Breast epithelium (tissue), 4 donors: ENCODE data around the gene CADPS2. TPM values are rescaled to one million over a fixed set of nuclear protein-coding genes. Genes with fewer than 3 reads are reported as not detected.
A peak's percentile ranks its signal among the peaks of the same experiment; 100 is the strongest.
"Not testable (repeated sequence)": the region's sequence is repeated elsewhere in the genome, so short reads cannot be mapped to it uniquely, and the experiment has no call there.

ENCODE experiments used
- DNase-seq, 2 donors: peaks; one replicate each; pipeline ENCODE4 v3.0.0-alpha.2; 2019; ENCODE audit warnings: low spot score in 2 of 2
- H3K27ac ChIP-seq, 2 donors: fragments of 200-600 bp; sonication (generic) in 1 of 2; one replicate each; pipeline ENCODE4 v1.5.1; 2016 to 2019; ENCODE audit warnings: mild to moderate bottlenecking in 1 of 2
- H3K27me3 ChIP-seq, 2 donors: fragments of 200-600 bp; sonication (generic) in 1 of 2; one replicate each; pipeline versions ENCODE4 v1.5.1 to v1.6.0; 2017 to 2019; ENCODE audit warnings: control low read depth in 1 of 2, mild to moderate bottlenecking in 1 of 2
- H3K36me3 ChIP-seq: fragments of 200-600 bp; one replicate; pipeline ENCODE4 v1.5.1; 2019
- H3K4me1 ChIP-seq, 2 donors: fragments of 200-600 bp; sonication (generic); one replicate each; pipeline ENCODE4 v1.5.1; 2016 to 2019; ENCODE audit warnings: control low read depth in 1 of 2
- H3K4me3 ChIP-seq, 3 donors: fragments of 200-600 bp; sonication (generic); 1 replicate in 2 of 3; 2 replicates in 1 of 3; pipeline ENCODE4 v1.5.1; 2016 to 2019; ENCODE audit warnings: mild to moderate bottlenecking in 3 of 3, moderate library complexity in 2 of 3
- H3K9me3 ChIP-seq, 2 donors: fragments of 200-600 bp; sonication (generic) in 1 of 2; one replicate each; pipeline ENCODE4 v1.5.1; 2016 to 2019; ENCODE audit warnings: control low read depth in 1 of 2
- CTCF ChIP-seq, 3 donors: fragments of 450-650 bp; IDR thresholded peaks; one replicate each; pipeline ENCODE4 v1.5.1; 2016 to 2017; ENCODE audit warnings: antibody characterized with exemption in 3 of 3, mild to moderate bottlenecking in 3 of 3, moderate library complexity in 3 of 3
- POLR2A ChIP-seq: fragments of 450-650 bp; IDR thresholded peaks from one replicate; pipeline ENCODE4 v1.6.1; 2016; ENCODE audit warnings: antibody characterized with exemption, mild to moderate bottlenecking, moderate library complexity
- POLR2AphosphoS5 ChIP-seq, 3 donors: sonication (generic); formaldehyde crosslinking; IDR thresholded peaks; one replicate each; pipeline ENCODE4 v1.6.1; 2017; ENCODE audit warnings: antibody characterized with exemption in 3 of 3
- intact Hi-C: fragments of 100-400 bp; cut with DNase I; formaldehyde crosslinking; loops from one replicate; pipeline ENCODE4 v1.15.1; 2023; ENCODE audit warnings: low total_unique reads
- total RNA-seq, 3 donors: library from RNA; depleted of rRNA; stranded (reverse); fragments of >200 nt; gene quantifications; one replicate each; pipeline ENCODE4 v1.1.0, GENCODE V29; 2016

CADPS2 gene
- total RNA-seq, 3 donors from 2014 or later = 12.3 to 67.5 (median 66.5) TPM

- no peak for DNase-seq
- TF ChIP-seq POLR2A (no peak), CTCF (IDR thresholded peaks at IDR 0.05) (no peak), POLR2AphosphoS5 (IDR thresholded peaks at IDR 0.05) (no peak)
- no peaks in the 10 kb centered on the region for H3K9me3 ChIP-seq
- no peak overlapping the region for H3K4me3 ChIP-seq
- peak overlapping the region; percentile 33 to 38 for H3K27ac ChIP-seq
- no peaks in the 10 kb centered on the region for H3K36me3 ChIP-seq
- no peaks in the 10 kb centered on the region for H3K27me3 ChIP-seq
- intact Hi-C loops = no loop called here
- peaks cover 0 to 2% of the 10 kb centered on the region in 2 donors for H3K4me1 ChIP-seq
Measured at GRCh38 chr7:122679813-122680212, 206.4 kb downstream of the CADPS2 start.

- intact Hi-C loops, H3K27me3 ChIP-seq: not testable (repeated sequence)
Measured at GRCh38 chr7:122679269-122679709, 207.0 kb downstream of the CADPS2 start.

GRCh38 chr7:122677149-122677548 is 209.1 kb downstream of the CADPS2 start:
- H3K4me1 ChIP-seq = peaks cover 0 to 5% of the 10 kb centered on the region in 2 donors
- TF ChIP-seq POLR2A (no peak), POLR2AphosphoS5 (IDR thresholded peaks at IDR 0.05) (no peak), CTCF (IDR thresholded peaks at IDR 0.05) (no peak)
- no peak for DNase-seq
- H3K4me3 ChIP-seq = no peak overlapping the region
- no peaks in the 10 kb centered on the region for H3K27me3 ChIP-seq
- no peaks in the 10 kb centered on the region for H3K36me3 ChIP-seq
- H3K27ac ChIP-seq = no peak overlapping the region
- intact Hi-C loops = no loop called here
- H3K9me3 ChIP-seq = no peaks in the 10 kb centered on the region

More at GRCh38 chr7:122679269-122679709, 207.0 kb downstream of the CADPS2 start:
- TF ChIP-seq POLR2AphosphoS5 (IDR thresholded peaks at IDR 0.05) = peak in 1 of 3 donors; percentile 30
- peak; percentile 56 to 60 for DNase-seq
- H3K27ac ChIP-seq = peak overlapping the region; percentile 33 to 38
- not testable (repeated sequence) for H3K36me3 ChIP-seq, H3K4me1 ChIP-seq, H3K9me3 ChIP-seq, H3K4me3 ChIP-seq

- Histone ChIP-seq H3K36me3 (no peaks in the 10 kb centered on the region), H3K4me1 (peaks cover 0 to 5% of the 10 kb centered on the region in 2 donors), H3K4me3 (no peak overlapping the region), H3K27ac (no peak overlapping the region), H3K9me3 (no peaks in the 10 kb centered on the region), H3K27me3 (no peaks in the 10 kb centered on the region)
- DNase-seq = no peak
- intact Hi-C loops = no loop called here
- TF ChIP-seq POLR2AphosphoS5 (IDR thresholded peaks at IDR 0.05) (no peak), CTCF (IDR thresholded peaks at IDR 0.05) (no peak), POLR2A (no peak)
Measured at GRCh38 chr7:122676466-122676865, 209.8 kb downstream of the CADPS2 start.

GRCh38 chr7:122675621-122676020 is 210.6 kb downstream of the CADPS2 start:
- Histone ChIP-seq H3K4me1 (peaks cover 0 to 5% of the 10 kb centered on the region in 2 donors), H3K4me3 (no peak overlapping the region), H3K36me3 (no peaks in the 10 kb centered on the region), H3K27ac (no peak overlapping the region), H3K27me3 (no peaks in the 10 kb centered on the region), H3K9me3 (no peaks in the 10 kb centered on the region)
- intact Hi-C loops = no loop called here
- DNase-seq = no peak
- TF ChIP-seq POLR2A = no peak
- no peak for TF ChIP-seq POLR2AphosphoS5 (IDR thresholded peaks at IDR 0.05)
- no peak for TF ChIP-seq CTCF (IDR thresholded peaks at IDR 0.05)

- intact Hi-C loops = no loop called here
- peak overlapping the region in 1 of 3 donors; percentile 15 for H3K4me3 ChIP-seq
- peaks cover 0 to 5% of the 10 kb centered on the region in 2 donors for H3K4me1 ChIP-seq
- DNase-seq = peak in 1 of 2 donors; percentile 27
- H3K36me3 ChIP-seq = no peaks in the 10 kb centered on the region
- no peaks in the 10 kb centered on the region for H3K9me3 ChIP-seq
- TF ChIP-seq CTCF (IDR thresholded peaks at IDR 0.05) (no peak), POLR2A (no peak), POLR2AphosphoS5 (IDR thresholded peaks at IDR 0.05) (no peak)
- H3K27me3 ChIP-seq = no peaks in the 10 kb centered on the region
- peak overlapping the region; percentile 12 to 50 for H3K27ac ChIP-seq
Measured at GRCh38 chr7:122675011-122675410, 211.2 kb downstream of the CADPS2 start.
